Measurements from ENCODE around the gene KHK.

DNA sequence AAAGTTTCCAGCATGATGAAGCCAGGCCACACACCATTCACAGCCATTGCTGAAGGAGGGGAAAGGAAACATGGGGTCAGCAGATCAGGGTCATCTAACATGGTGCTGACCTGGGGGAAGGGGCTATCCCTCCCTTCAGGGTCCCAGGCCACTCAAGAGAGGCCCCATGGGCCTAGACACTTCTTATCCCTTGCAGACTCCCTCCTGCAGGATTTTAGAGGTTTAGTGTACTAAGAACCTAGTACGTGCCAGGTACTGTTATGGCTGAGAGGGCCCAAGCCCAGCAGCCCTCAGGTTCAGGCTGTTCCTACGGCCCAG is 8.8 kb downstream of the KHK start:
- TF ChIP-seq POLR2AphosphoS5 (IDR thresholded peaks at IDR 0.05) (no peak), POLR2A (IDR thresholded peaks at IDR 0.05) (no peak)
- TF ChIP-seq, protein P1, sequence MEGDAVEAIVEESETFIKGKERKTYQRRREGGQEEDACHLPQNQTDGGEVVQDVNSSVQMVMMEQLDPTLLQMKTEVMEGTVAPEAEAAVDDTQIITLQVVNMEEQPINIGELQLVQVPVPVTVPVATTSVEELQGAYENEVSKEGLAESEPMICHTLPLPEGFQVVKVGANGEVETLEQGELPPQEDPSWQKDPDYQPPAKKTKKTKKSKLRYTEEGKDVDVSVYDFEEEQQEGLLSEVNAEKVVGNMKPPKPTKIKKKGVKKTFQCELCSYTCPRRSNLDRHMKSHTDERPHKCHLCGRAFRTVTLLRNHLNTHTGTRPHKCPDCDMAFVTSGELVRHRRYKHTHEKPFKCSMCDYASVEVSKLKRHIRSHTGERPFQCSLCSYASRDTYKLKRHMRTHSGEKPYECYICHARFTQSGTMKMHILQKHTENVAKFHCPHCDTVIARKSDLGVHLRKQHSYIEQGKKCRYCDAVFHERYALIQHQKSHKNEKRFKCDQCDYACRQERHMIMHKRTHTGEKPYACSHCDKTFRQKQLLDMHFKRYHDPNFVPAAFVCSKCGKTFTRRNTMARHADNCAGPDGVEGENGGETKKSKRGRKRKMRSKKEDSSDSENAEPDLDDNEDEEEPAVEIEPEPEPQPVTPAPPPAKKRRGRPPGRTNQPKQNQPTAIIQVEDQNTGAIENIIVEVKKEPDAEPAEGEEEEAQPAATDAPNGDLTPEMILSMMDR (IDR thresholded peaks at IDR 0.05) = no peak

Data from prostate gland (tissue), 2 donors.